IPS-18a (cell line): ENCODE results near the gene MAMSTR.

Experiments
- H3K27ac ChIP-seq: one replicate; pipeline ENCODE4 v1.5.1; 2013; ENCODE audit warnings: low read length
- H3K27me3 ChIP-seq: one replicate; pipeline ENCODE4 v1.6.1; 2013; ENCODE audit warnings: mild to moderate bottlenecking, low read length; ENCODE audit not compliant: control insufficient read depth, insufficient read depth
- H3K36me3 ChIP-seq: one replicate; pipeline ENCODE4 v1.6.1; 2013; ENCODE audit warnings: low read depth, low read length; ENCODE audit not compliant: control insufficient read depth
- H3K4me1 ChIP-seq: one replicate; pipeline ENCODE4 v1.6.1; 2013; ENCODE audit warnings: low read depth, low read length; ENCODE audit not compliant: control insufficient read depth
- H3K4me3 ChIP-seq: one replicate; pipeline ENCODE4 v1.5.1; 2013; ENCODE audit warnings: low read length
- H3K9ac ChIP-seq: one replicate; pipeline ENCODE4 v1.6.1; 2013; ENCODE audit warnings: mild to moderate bottlenecking, low read length, moderate library complexity
- H3K9me3 ChIP-seq: one replicate; pipeline ENCODE4 v1.6.1; 2013; ENCODE audit warnings: low read depth, low read length; ENCODE audit not compliant: control insufficient read depth

The MAMSTR gene

DNA sequence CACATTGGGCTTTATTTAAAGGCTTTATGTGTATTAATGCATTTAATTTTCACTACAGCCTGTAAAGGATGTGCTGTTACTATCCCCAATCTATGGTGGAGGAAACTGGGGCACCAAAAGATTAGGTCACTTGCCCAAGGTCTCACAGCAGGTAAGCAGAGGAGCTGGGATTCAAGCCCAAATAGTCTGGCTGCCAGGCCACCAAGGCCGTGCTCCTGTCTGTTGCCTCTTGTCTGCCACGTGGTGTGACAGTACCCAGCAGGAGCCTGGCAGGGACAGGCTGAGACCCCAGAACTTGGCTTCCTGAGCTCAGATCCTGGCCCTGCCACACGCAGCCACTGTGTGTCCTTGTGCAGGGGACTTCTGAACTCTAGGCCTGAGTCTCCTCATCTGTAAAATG lies 51.2 kb downstream of the MAMSTR start:
- H3K4me3 ChIP-seq = no peak overlapping the region
- H3K9ac ChIP-seq = no peak overlapping the region
- peaks cover 1% of the 10 kb centered on the region for H3K4me1 ChIP-seq
- H3K27me3 ChIP-seq = no peaks in the 10 kb centered on the region
- no peaks in the 10 kb centered on the region for H3K9me3 ChIP-seq
- H3K36me3 ChIP-seq = no peaks in the 10 kb centered on the region
- no peak overlapping the region for H3K27ac ChIP-seq

- Histone ChIP-seq H3K4me1 (no peaks in the 10 kb centered on the region), H3K27me3 (no peaks in the 10 kb centered on the region), H3K27ac (no peak overlapping the region), H3K36me3 (no peaks in the 10 kb centered on the region), H3K9ac (no peak overlapping the region), H3K4me3 (no peak overlapping the region), H3K9me3 (no peaks in the 10 kb centered on the region)
These were observed 53.7 kb downstream of the MAMSTR start for GRCh38 chr19:48665786-48666185.

- no peaks in the 10 kb centered on the region for H3K36me3 ChIP-seq
These were observed 55.0 kb downstream of the MAMSTR start for GRCh38 chr19:48664476-48664875.

GRCh38 chr19:48663667-48664066 lies 55.9 kb downstream of the MAMSTR start:
- no peak overlapping the region for H3K27ac ChIP-seq
- H3K4me1 ChIP-seq = no peaks in the 10 kb centered on the region
- H3K9me3 ChIP-seq = no peaks in the 10 kb centered on the region
- H3K36me3 ChIP-seq = no peaks in the 10 kb centered on the region
- H3K4me3 ChIP-seq = no peak overlapping the region
- H3K27me3 ChIP-seq = no peaks in the 10 kb centered on the region
- H3K9ac ChIP-seq = no peak overlapping the region

More at GRCh38 chr19:48664476-48664875, 55.0 kb downstream of the MAMSTR start:
- H3K27me3 ChIP-seq = no peaks in the 10 kb centered on the region
- no peaks in the 10 kb centered on the region for H3K4me1 ChIP-seq
- no peaks in the 10 kb centered on the region for H3K9me3 ChIP-seq
- no peak overlapping the region for H3K4me3 ChIP-seq
- H3K9ac ChIP-seq = no peak overlapping the region
- no peak overlapping the region for H3K27ac ChIP-seq
